Heart right ventricle (tissue), 16 donors: ENCODE results near the gene CHKA. TPM values are rescaled to one million over a fixed set of nuclear protein-coding genes. Genes with fewer than 3 reads are reported as not detected.

ENCODE experiments used
- ATAC-seq, 8 donors: fragments of 200-7000 bp; cut with Tn5 transposase; one replicate each; pipeline ENCODE4 v1.9.1; 2020; ENCODE audit warnings: mild to moderate bottlenecking in 8 of 8, moderate library complexity in 8 of 8, moderate number of reproducible peaks in 1 of 8
- DNase-seq, 2 donors: peaks; one replicate each; pipeline ENCODE4 v3.0.0-alpha.2; 2020
- H3K27ac ChIP-seq, 10 donors: fragments of 200-600 bp; sonication (generic) in 2 of 10; one replicate each; pipeline versions ENCODE4 v1.5.0 to v1.8.0; 2020 to 2022; ENCODE audit warnings: mild to moderate bottlenecking in 3 of 10
- H3K27me3 ChIP-seq, 7 donors: fragments of 200-600 bp; one replicate each; pipeline ENCODE4 v1.8.0; 2021 to 2022; ENCODE audit warnings: mild to moderate bottlenecking in 2 of 7
- H3K36me3 ChIP-seq, 9 donors: fragments of 200-600 bp; sonication (generic) in 1 of 9; one replicate each; pipeline versions ENCODE4 v1.5.0 to v1.8.0; 2020 to 2022; ENCODE audit warnings: mild to moderate bottlenecking in 2 of 9
- H3K4me1 ChIP-seq, 9 donors: fragments of 200-600 bp; sonication (generic) in 1 of 9; one replicate each; pipeline versions ENCODE4 v1.5.0 to v1.8.0; 2020 to 2022; ENCODE audit warnings: mild to moderate bottlenecking in 4 of 9
- H3K4me3 ChIP-seq, 10 donors: fragments of 200-600 bp; sonication (generic) in 2 of 10; one replicate each; pipeline versions ENCODE4 v1.5.0 to v1.8.0; 2020 to 2022; ENCODE audit warnings: mild to moderate bottlenecking in 7 of 10, moderate library complexity in 2 of 10
- H3K9me3 ChIP-seq, 11 donors: fragments of 200-600 bp in 10 of 11; sonication (generic) in 2 of 11; one replicate each; pipeline versions ENCODE4 v1.5.0 to v1.8.0; 2013 to 2022; ENCODE audit warnings: mild to moderate bottlenecking in 2 of 11, control low read depth in 1 of 11, moderate library complexity in 1 of 11
- WGBS, 2 donors: extraction: QIAGEN DNeasy Blood & Tissue Kit; methylation state at CpG; one replicate each; pipeline ENCODE4 v1.1.7; 2013; ENCODE audit warnings: inconsistent platforms in 1 of 2; 5-methylcytosine and 5-hydroxymethylcytosine counted together
- intact Hi-C, 10 donors: fragments of 100-400 bp; cut with DNase I; formaldehyde crosslinking; loops; one replicate each; pipeline versions ENCODE4 v1.11.1 to v1.14.2; 2022
- polyA plus RNA-seq, 2 donors: library from polyadenylated mRNA; stranded (reverse); fragments of 200-250 nt; gene quantifications; one replicate each; pipeline ENCODE4 v1.2.3, GENCODE V29; 2013
- total RNA-seq, 10 donors: library from RNA; stranded (reverse); fragmentation: NEBNext Ultra II Directional in 3 of 10; extraction: Animal tissue kit (Norgen Biotek cat#: 25700) in 3 of 10; gene quantifications; one replicate each; pipeline versions ENCODE4 v1.2.1 to v1.2.4, GENCODE V29; 2021 to 2023
- TF ChIP-seq, protein P1 (sequence below), 9 donors: fragments of 200-600 bp; sonication (generic) in 2 of 9; IDR thresholded peaks; one replicate each; pipeline versions ENCODE4 v1.5.0 to v1.8.0; 2021 to 2022; ENCODE audit warnings: antibody characterized with exemption in 9 of 9, mild to moderate bottlenecking in 5 of 9, moderate library complexity in 1 of 9
- donor health status: Arrhythmogenic right ventricular cardiomyopathy.
- donor health status: ischemic (EF 13 %, LVEDD 7.1; RV severe dilation, severe dysfunction).
- donor health status: healthy with polysubstance abuse.
- donor health status: DM: no; HTN: yes; CAD: no.
- donor health status: DM: no; HTN: no; CAD: no.
- donor health status: ischemic (EF 25% LVEDD 6.9; RV normal size, moderate dysfunction).
- donor health status: ischemic (EF 25% LVEDD 5.7; RV mildly dilated, moderate dysfunction).
- donor health status: healthy.
- donor health status: DM: yes; HTN: yes; CAD: no.
- donor health status: Ischemic cardiomyopathy.
- donor health status: ischemic (EF 35%, LVEDD 5.7; RV mildly dilated, moderate dysfunction).
- donor health status: nonischemic (EF 11% LVEDD 7.7; RV severe dilation, severe dysfunction).
- donor health status: DM: yes; HTN: yes; CAD: no.
- donor health status: PGD.
- donor health status: ischemic (EF 29% LVEDD 5.4; RV normal size, mild dysfunction).
- donor health status: nonischemic (EF 23%, LVEDD 6.1; RV moderate dilation, normal function).

The CHKA gene
- total and polyA plus RNA-seq, 12 donors, result 7.0 to 66.1 (median 9.6) TPM

GRCh38 chr11:68032997-68033707, 88.0 kb downstream of the CHKA start:
- Histone ChIP-seq H3K4me1 (peaks cover 35 to 74% (median 60%) of the 10 kb centered on the region in 9 donors), H3K27me3 (no peaks in the 10 kb centered on the region), H3K36me3 (peaks cover 0 to 44% (median 0%) of the 10 kb centered on the region in 9 donors), H3K9me3 (no peaks in the 10 kb centered on the region), H3K27ac (peak overlapping the region; percentile 48 to 97 (median 74)), H3K4me3 (no peak overlapping the region)
- TF ChIP-seq, protein P1, sequence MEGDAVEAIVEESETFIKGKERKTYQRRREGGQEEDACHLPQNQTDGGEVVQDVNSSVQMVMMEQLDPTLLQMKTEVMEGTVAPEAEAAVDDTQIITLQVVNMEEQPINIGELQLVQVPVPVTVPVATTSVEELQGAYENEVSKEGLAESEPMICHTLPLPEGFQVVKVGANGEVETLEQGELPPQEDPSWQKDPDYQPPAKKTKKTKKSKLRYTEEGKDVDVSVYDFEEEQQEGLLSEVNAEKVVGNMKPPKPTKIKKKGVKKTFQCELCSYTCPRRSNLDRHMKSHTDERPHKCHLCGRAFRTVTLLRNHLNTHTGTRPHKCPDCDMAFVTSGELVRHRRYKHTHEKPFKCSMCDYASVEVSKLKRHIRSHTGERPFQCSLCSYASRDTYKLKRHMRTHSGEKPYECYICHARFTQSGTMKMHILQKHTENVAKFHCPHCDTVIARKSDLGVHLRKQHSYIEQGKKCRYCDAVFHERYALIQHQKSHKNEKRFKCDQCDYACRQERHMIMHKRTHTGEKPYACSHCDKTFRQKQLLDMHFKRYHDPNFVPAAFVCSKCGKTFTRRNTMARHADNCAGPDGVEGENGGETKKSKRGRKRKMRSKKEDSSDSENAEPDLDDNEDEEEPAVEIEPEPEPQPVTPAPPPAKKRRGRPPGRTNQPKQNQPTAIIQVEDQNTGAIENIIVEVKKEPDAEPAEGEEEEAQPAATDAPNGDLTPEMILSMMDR (IDR thresholded peaks at IDR 0.05), result no peak
- intact Hi-C loops, result loop anchor here in 3 of 10 donors (5.0 to 10.0 kb wide), 4 partner anchors 89 to 182 kb away; partner anchors contain the start of genes CHKA (in 2 of the 3) and KMT5B (in 1 of the 3)
- WGBS, 2 donors, result 84 to 86% methylated on average over 27 to 29 of the region's 29 CpGs
- DNase-seq, result no peak
- peak in 1 of 8 donors; percentile 3 for ATAC-seq

- TF ChIP-seq, protein P1 (IDR thresholded peaks at IDR 0.05), result no peak
- Histone ChIP-seq H3K27me3 (no peaks in the 10 kb centered on the region), H3K4me1 (peaks cover 24 to 63% (median 48%) of the 10 kb centered on the region in 9 donors), H3K4me3 (peak overlapping the region in 5 of 10 donors; percentile 54 to 96 (median 77)), H3K36me3 (peaks cover 0 to 44% (median 0%) of the 10 kb centered on the region in 9 donors), H3K9me3 (no peaks in the 10 kb centered on the region), H3K27ac (peak overlapping the region in 8 of 10 donors; percentile 88 to 97 (median 92))
- 77% methylated on average over 9 of the region's 9 CpGs for WGBS, 2 donors
- intact Hi-C loops, result loop anchor here in 3 of 10 donors (5.0 to 10.0 kb wide), 4 partner anchors 90 to 183 kb away; partner anchors contain the start of genes CHKA (in 2 of the 3) and KMT5B (in 1 of the 3)
- DNase-seq, result no peak
- ATAC-seq, result no peak
These were observed 89.2 kb downstream of the CHKA start for GRCh38 chr11:68032003-68032402.

DNA sequence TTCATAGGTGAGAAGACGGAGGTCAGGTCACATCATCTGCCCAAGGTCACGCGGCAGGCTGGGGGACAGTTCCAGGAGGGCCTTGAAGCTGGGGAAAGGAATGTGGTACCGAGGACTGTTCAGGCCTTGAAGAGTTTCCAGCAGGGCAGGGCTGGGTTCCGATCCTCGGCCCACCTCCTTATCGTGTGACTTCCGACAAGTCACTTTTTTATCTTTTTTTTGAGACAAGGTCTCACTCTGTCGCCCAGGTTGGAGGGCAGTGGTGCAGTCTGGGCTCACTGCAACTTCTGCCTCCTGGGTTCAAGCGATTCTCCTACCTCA, 90.1 kb downstream of the CHKA start:
- ATAC-seq (peak in 2 of 8 donors; percentile 1 to 3), DNase-seq (no peak)
- Histone ChIP-seq H3K27me3 (no peaks in the 10 kb centered on the region), H3K36me3 (peaks cover 0 to 40% (median 0%) of the 10 kb centered on the region in 9 donors), H3K27ac (peak overlapping the region; percentile 64 to 97 (median 92)), H3K9me3 (no peaks in the 10 kb centered on the region), H3K4me3 (peak overlapping the region; percentile 54 to 96 (median 79)), H3K4me1 (peaks cover 17 to 54% (median 39%) of the 10 kb centered on the region in 9 donors)
- TF ChIP-seq, protein P1 (IDR thresholded peaks at IDR 0.05), result no peak
- 8 to 9% methylated on average over 10 of the region's 10 CpGs for WGBS, 2 donors
- intact Hi-C loops, result loop anchor here in 3 of 10 donors (5.0 to 10.0 kb wide), 4 partner anchors 91 to 184 kb away; partner anchors contain the start of genes CHKA (in 2 of the 3) and KMT5B (in 1 of the 3)

GRCh38 chr11:68030318-68031143, 90.7 kb downstream of the CHKA start, which contains the start of gene NDUFS8:
Gene NDUFS8 (plus strand): TSS chr11:68030681. CDS start chr11:68032152, 1,471 bp downstream.
- Histone ChIP-seq H3K9me3 (no peaks in the 10 kb centered on the region), H3K4me1 (peaks cover 17 to 48% (median 34%) of the 10 kb centered on the region in 9 donors), H3K36me3 (peaks cover 0 to 45% (median 0%) of the 10 kb centered on the region in 9 donors), H3K27me3 (no peaks in the 10 kb centered on the region), H3K4me3 (peak within 1 kb of the TSS; percentile 54 to 96 (median 79)), H3K27ac (peak within 1 kb of the TSS; percentile 64 to 97 (median 92))
- TF ChIP-seq, protein P1 (IDR thresholded peaks at IDR 0.05), result no peak
- DNase-seq (peak; percentile 96 to 97), ATAC-seq (peak; percentile 86 to 97 (median 94))
- WGBS, 2 donors, result 0 to 1% methylated on average over 56 of the region's 56 CpGs
- intact Hi-C loops, result loop anchor here in 3 of 10 donors (5.0 to 10.0 kb wide), 4 partner anchors 92 to 184 kb away; partner anchors contain the start of genes CHKA (in 2 of the 3) and KMT5B (in 1 of the 3)
